Activated naive CD8-positive, alpha-beta T cell treated with anti-CD3 and anti-CD28 coated beads, Interleukin-2, amount 50 U/mL, for 24 hours (primary cell): ENCODE measurements around the gene CALHM2.
A peak's percentile ranks its signal among the peaks of the same experiment; 100 is the strongest.

Experiments
- ATAC-seq: fragments of 150-1000 bp; cut with Tn5 transposase; one replicate; pipeline ENCODE4 v1.10.0; 2021
- DNase-seq: peaks from one replicate; pipeline ENCODE4 v3.0.0; 2021
- H3K27ac Mint-ChIP-seq: one replicate; pipeline ENCODE4 v1.8.0; 2021; ENCODE audit warnings: mild to moderate bottlenecking, mixed read lengths
- H3K27me3 Mint-ChIP-seq: one replicate; pipeline ENCODE4 v1.8.0; 2021; ENCODE audit warnings: mixed read lengths
- H3K36me3 Mint-ChIP-seq: one replicate; pipeline ENCODE4 v1.8.0; 2021; ENCODE audit warnings: low read depth, mixed read lengths
- H3K4me1 Mint-ChIP-seq: one replicate; pipeline ENCODE4 v1.8.0; 2021; ENCODE audit warnings: mixed read lengths
- H3K4me3 Mint-ChIP-seq: one replicate; pipeline ENCODE4 v1.8.0; 2021; ENCODE audit warnings: mild to moderate bottlenecking, moderate library complexity, mixed read lengths
- H3K9me3 Mint-ChIP-seq: one replicate; pipeline ENCODE4 v1.8.0; 2021; ENCODE audit warnings: mixed read lengths

The CALHM2 gene

DNA sequence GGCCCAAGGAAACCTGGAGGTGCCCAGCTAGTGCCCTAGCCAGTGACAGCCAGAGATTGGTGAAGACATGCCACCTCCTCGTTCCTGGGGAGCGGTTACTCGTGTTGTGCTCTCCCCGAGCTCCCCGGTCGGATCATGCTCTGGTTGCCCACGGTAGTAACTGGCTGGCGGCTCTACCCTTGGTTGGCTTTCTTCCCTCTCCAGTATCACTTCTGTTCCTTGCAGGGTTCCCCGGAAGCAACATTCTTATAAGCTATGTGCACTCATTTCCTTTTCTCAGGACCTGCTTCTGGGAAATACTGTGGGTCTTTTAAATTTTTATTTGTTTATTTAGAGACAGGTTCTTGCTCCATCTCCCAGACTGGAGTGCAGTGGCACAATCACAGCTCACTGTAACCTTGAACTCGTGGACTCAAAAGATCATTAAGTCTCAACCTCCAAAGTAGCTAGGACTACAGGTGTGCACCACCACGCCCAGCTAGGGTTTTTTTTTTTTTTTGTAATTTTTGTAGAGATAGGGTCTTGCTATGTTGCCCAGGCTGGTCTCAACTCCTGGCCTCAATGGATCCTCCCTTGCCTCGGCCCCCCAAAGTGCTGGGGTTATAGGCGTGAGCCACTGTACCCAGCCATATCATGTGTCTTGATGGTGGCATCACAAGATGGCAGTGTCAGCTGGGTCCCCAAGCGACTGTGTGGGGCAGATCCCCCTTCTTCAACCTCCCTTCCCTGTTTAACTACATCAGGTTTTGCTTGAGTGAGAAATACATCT, 13.4 kb upstream of the CALHM2 start:
- Mint-ChIP-seq H3K36me3 (peaks cover 2% of the 10 kb centered on the region), H3K27ac (no peak overlapping the region), H3K4me1 (peaks cover 8% of the 10 kb centered on the region), H3K9me3 (no peaks in the 10 kb centered on the region), H3K4me3 (no peak overlapping the region), H3K27me3 (peaks cover 2% of the 10 kb centered on the region)
- ATAC-seq, result no peak
- no peak for DNase-seq

DNA sequence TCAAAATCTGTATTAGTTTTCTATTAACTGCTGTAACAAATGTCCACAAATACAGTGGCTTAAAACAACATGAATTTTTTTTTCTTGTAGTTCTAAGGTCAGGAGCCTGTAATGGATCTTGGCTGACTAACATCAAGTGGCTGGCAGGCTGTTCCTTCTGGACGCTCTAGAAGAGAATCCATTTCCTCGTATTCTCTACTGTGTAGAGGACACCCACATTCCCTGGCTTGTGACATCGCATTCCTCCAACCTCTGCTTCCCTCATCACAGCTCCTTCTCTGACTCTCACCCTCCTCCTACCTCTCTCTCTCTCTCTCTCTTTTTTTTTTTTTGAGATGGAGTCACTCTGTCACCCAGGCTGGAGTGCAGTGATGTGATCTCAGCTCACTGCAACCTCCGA, 11.3 kb upstream of the CALHM2 start:
- Mint-ChIP-seq H3K27me3 (no peaks in the 10 kb centered on the region), H3K27ac (no peak overlapping the region), H3K4me3 (no peak overlapping the region), H3K36me3 (no peaks in the 10 kb centered on the region), H3K4me1 (peaks cover 10% of the 10 kb centered on the region), H3K9me3 (no peaks in the 10 kb centered on the region)
- DNase-seq (no peak), ATAC-seq (no peak)

DNA sequence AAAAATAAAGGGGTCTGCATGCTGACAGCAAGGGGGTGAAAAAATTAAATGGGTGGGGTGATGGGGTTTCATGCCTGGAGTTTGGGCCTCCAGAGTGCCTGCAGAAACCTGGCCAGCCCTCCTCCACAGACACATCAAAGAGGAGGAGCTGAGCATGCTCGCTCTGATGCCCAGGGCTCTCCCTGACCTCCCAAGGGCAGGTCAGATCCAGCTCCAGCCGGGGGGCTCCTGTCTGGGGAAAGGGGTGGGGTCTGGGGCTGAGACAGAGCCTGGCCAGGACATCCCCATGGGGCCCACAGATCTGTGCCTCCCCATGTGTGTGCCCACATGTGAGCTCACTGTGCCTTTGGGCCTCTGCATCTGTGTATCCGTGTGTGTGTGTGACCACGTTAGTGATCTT, 7.4 kb upstream of the CALHM2 start:
- Mint-ChIP-seq H3K4me1 (peaks cover 5% of the 10 kb centered on the region), H3K4me3 (no peak overlapping the region)

DNA sequence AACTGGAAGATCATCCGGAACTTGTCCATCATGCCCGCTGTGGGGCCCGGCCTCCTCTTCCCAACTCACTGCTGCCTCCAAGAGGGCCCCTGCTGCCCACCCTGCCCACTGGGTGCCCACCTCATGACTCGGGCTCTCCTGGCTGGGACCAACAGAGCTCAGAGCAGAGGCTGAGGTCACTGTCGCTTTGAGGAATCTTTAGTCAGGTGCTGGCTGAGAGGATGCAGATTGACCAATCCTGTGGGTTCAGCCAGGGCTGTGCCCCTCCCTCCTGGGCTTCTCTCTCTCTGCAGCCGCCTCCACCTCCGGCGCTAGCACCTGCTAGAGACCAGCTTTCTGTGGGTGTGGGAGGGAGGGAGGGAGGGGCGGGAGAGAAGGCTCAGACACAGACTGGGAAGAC, 6.5 kb upstream of the CALHM2 start, which contains the start of gene CALHM1:
Gene CALHM1 (minus strand): TSS at position 181 of the 400 bp plus-strand sequence. CDS start 149 bp downstream, at position 32.
- Mint-ChIP-seq H3K4me3 (no peak within 1 kb of the TSS), H3K27me3 (no peaks in the 10 kb centered on the region), H3K9me3 (no peaks in the 10 kb centered on the region), H3K27ac (no peak within 1 kb of the TSS), H3K36me3 (no peaks in the 10 kb centered on the region), H3K4me1 (peaks cover 5% of the 10 kb centered on the region)
- no peak for DNase-seq
- peak; percentile 30 for ATAC-seq

More for the DNA sequence above, 7.4 kb upstream of the CALHM2 start:
- H3K27me3 Mint-ChIP-seq, result no peaks in the 10 kb centered on the region
- no peak for ATAC-seq
- no peak overlapping the region for H3K27ac Mint-ChIP-seq
- H3K36me3 Mint-ChIP-seq, result no peaks in the 10 kb centered on the region
- H3K9me3 Mint-ChIP-seq, result no peaks in the 10 kb centered on the region
- DNase-seq, result no peak

DNA sequence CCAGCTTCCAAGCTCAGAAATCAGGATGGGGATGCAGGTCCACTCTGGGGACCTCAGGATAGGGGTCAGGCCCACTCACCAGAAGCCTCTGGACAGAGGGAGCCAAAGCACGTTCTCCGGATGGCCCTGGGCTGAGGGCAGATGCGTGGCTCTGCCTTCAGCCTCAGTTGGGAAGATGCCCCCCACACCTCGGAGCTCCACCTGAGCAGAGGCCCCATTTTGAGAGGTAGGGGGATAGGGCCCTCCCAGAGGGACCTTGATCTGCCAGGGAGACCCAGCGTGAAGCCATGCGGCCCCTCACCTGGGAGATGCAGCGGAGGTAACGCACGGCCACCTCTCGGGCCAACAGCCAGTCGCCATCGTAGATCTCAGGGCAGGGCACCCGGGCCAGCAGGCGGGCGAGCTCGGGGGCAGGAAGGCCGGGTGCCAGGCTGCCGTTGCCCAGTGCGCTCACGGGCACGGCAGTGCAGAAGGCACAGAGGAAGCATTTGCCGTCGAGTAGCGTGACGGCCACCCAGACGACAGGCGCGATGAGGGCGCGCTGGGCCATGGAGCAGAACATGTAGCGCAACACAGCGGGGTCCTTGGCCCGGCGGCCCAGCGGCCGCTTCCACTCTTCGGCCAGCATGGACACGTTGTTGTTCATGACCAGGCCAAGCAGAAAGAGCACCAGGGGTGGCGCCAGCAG, 5.9 kb upstream of the CALHM2 start:
- no peak for DNase-seq
- Mint-ChIP-seq H3K4me1 (peaks cover 8% of the 10 kb centered on the region), H3K9me3 (no peaks in the 10 kb centered on the region), H3K27ac (no peak overlapping the region), H3K4me3 (no peak overlapping the region), H3K36me3 (no peaks in the 10 kb centered on the region), H3K27me3 (no peaks in the 10 kb centered on the region)
- ATAC-seq, result no peak

DNA sequence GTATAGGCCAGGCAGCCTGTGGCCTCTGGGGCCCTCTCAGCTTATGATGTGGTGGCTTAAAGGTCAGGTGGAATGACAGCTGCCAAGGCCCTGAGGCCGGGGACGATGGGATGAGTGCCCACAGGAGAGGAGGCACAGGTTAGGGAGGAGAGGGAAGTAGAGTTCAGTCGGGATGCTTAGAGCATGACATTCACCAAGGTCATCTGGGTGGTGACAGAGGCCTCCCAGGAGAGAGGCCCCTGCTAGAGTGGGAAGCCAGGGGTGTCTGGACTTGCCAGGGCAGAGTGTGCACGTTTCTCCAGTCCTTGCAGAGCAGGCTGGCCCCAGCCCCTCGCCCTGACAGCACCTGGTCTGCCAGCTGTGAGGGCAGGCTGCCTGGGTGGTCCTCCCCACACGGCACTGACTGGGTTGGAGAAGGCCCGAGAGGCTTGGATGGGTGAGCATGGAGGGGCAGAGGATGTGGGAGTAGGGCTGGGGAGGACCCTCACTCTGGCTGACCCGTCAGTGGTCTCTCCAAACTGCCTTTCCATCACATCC, 5.1 kb upstream of the CALHM2 start:
- H3K27me3 Mint-ChIP-seq, result no peaks in the 10 kb centered on the region
- H3K4me3 Mint-ChIP-seq, result no peak overlapping the region
- no peak for ATAC-seq
- H3K9me3 Mint-ChIP-seq, result no peaks in the 10 kb centered on the region
- no peak for DNase-seq
- peak overlapping the region; percentile 42 for H3K27ac Mint-ChIP-seq
- H3K36me3 Mint-ChIP-seq, result no peaks in the 10 kb centered on the region
- peaks cover 10% of the 10 kb centered on the region for H3K4me1 Mint-ChIP-seq

DNA sequence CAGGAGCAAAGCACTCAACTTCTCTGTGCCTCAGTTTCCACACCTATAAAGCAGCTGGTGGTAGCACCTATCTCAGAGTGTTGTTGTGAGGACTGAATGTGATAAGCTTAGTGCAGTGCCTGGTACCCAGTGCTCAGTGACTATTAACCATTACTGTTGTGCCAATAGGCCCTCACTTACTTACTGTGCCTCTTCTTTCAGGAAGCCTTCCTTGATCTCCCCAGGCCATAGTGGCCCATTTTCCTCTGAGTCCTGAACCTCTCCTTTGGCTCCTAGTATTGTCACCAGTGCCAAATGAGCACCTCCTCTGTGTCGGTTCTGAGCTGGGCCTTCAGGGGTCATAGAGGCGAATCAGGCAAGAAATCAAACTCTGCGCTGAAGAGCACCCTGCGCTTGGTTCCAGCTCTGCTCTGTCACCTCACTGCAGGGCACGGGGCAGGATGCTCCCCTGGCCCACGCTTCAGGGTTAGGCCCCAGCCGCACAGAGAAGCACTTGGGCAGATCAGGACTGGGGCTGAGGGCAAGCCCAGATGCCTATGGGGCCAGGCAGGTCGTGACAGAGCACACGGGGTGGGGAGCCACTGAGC, 4.0 kb upstream of the CALHM2 start:
- H3K36me3 Mint-ChIP-seq, result no peaks in the 10 kb centered on the region
- H3K4me3 Mint-ChIP-seq, result no peak overlapping the region
- H3K27me3 Mint-ChIP-seq, result no peaks in the 10 kb centered on the region
- ATAC-seq, result no peak
- no peaks in the 10 kb centered on the region for H3K9me3 Mint-ChIP-seq
- H3K27ac Mint-ChIP-seq, result no peak overlapping the region
- H3K4me1 Mint-ChIP-seq, result peaks cover 15% of the 10 kb centered on the region
- DNase-seq, result no peak

DNA sequence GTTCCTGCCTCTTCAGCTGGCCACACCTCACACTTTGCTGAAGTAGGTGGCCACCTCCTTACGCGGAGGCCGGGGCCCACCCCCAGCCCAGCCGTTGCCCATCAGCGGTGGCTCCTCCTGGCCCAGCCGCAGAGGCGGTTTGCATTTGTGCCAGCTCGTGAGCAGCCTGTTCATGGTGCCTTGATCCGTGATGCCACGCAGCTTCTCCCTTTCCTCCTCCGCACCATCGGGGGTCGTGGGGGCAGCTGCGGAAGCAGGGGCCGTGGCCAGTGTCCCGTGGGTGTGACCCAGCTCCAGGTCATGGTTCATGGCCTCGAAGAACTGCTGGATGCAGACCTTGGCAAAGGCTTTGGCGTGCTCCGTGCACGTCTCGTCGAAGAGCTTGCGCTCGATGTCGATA, 3.1 kb upstream of the CALHM2 start:
- no peak overlapping the region for H3K4me3 Mint-ChIP-seq
- H3K4me1 Mint-ChIP-seq, result peaks cover 23% of the 10 kb centered on the region
- H3K27me3 Mint-ChIP-seq, result no peaks in the 10 kb centered on the region
- H3K27ac Mint-ChIP-seq, result no peak overlapping the region
- no peak for ATAC-seq
- H3K9me3 Mint-ChIP-seq, result no peaks in the 10 kb centered on the region
- no peaks in the 10 kb centered on the region for H3K36me3 Mint-ChIP-seq
- no peak for DNase-seq

DNA sequence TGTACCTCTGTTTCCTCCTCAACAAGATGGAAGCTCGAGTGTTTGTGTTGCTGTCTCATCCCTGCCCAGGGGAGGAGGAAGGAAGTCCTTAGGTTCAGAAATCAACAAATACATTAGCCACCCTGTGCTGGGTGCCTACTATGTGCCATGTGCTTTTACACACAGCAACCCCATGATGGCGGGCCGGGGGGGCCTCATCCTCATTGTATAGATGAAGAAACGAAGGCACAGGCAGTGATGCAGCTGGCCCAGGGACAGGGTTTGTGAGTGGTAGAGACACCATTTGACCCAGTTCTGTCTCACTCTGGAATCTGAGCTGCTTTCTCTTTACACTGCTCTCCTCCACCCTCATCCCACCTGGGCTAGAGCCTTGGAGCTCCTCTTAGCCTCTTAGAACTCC, 1.9 kb upstream of the CALHM2 start:
- peaks cover 29% of the 10 kb centered on the region for H3K4me1 Mint-ChIP-seq
- H3K9me3 Mint-ChIP-seq, result no peaks in the 10 kb centered on the region
- DNase-seq (no peak), ATAC-seq (no peak)
- H3K4me3 Mint-ChIP-seq, result no peak overlapping the region
- H3K27ac Mint-ChIP-seq, result no peak overlapping the region
- H3K27me3 Mint-ChIP-seq, result no peaks in the 10 kb centered on the region
- H3K36me3 Mint-ChIP-seq, result no peaks in the 10 kb centered on the region

DNA sequence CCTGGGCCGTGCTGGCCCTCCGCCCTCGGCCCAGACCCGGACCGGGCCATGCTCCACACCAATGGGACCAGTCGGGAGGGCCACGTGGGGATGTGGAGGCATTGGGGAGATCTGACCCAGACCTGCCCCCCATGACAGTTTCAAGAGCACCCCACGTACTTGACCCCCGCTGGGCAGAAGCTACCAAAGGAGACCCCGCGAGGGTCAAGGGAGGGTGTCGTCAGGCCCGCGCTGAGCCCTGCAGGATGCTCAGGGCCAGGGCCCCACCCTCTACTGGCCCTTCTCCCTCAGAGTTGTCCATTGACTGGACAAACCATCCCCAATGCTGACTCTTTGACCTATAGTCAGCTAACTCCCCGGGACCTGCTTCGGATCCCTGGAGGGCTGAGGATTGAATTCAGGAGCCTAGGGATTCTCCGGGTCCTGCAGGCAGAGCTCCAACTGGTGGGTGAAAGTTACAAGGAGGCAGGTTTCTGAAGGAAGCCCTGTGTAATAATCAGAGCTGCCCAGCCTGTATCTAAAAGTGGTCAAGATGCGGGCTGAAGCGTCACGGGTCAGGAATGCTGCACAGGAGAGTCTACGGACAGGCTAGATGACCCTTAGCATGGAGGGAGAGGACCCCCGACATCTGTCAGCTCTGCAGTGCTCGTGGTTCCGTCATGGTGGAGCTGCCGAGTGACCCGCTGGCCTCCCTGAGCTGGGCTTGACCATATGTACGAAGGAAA, 498 bp upstream of the CALHM2 start:
- DNase-seq (no peak), ATAC-seq (no peak)
- H3K27me3 Mint-ChIP-seq, result no peaks in the 10 kb centered on the region
- no peaks in the 10 kb centered on the region for H3K9me3 Mint-ChIP-seq
- peak overlapping the region; percentile 42 for H3K27ac Mint-ChIP-seq
- H3K4me3 Mint-ChIP-seq, result peak overlapping the region; percentile 77
- H3K36me3 Mint-ChIP-seq, result peaks cover 8% of the 10 kb centered on the region
- peaks cover 34% of the 10 kb centered on the region for H3K4me1 Mint-ChIP-seq

DNA sequence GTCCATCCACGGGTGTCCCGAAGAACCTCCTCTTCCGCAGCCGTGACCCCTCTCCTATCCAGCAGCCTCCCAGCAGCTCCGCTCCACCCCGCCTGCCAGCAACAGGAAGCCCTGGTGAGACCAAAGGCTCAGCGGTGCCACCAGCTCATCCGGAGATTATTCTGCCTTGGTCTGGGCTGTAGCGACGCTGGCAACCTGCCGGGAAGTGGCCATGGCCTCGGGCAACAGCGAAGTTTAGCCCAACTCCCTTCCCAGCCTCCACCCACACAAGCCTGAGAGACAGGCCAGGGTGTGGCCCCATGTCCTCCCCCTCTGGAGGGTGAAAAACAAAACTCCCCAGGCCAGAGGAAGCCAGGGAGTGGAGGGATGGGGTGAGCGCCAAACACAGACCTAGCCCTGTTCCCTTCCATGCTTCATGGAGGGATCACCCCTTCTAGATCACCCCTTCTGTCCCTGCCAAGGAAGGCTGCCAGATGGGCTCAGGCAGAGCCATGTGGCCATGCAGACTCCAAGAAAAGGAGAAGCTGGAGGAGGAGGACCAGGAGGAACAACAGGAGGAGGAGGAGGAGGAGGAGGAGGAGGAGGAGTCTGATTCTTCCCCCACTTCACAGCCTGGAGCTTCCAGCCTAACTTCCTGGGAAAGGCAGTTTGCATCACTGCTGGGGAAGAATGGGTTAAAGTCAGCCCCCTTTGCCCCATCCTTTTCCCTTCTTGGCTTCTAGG, 918 bp downstream of the CALHM2 start:
- Mint-ChIP-seq H3K27ac (peak overlapping the region; percentile 51), H3K9me3 (no peaks in the 10 kb centered on the region), H3K4me3 (peak overlapping the region; percentile 77), H3K4me1 (peaks cover 34% of the 10 kb centered on the region), H3K36me3 (peaks cover 14% of the 10 kb centered on the region), H3K27me3 (no peaks in the 10 kb centered on the region)
- DNase-seq, result peak; percentile 43
- ATAC-seq, result peak; percentile 60

DNA sequence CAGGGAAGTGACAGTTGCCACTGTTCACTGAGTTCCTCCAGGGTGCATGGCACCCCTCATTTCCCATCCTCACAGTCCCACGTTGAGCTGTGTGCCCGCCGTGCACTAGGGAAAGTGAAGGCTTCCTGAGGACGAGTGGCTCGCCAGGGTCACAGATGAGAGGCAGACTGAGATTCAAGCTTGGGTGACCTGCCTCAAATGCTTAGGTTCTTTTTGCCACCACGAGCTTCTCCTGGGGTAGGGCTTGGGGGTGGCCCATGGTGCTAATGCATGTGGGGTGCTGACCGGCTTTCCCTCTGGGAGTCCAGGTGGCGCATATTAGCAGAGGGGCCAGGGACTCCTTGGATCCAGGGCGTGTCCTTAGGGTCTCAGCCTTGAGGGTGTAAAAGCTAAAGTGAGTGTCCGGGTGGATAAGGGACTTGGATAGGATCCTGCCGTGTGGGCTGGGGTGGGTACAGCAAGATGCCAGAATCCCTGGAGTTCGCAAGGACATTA, 1.9 kb downstream of the CALHM2 start:
- no peaks in the 10 kb centered on the region for H3K27me3 Mint-ChIP-seq
- H3K36me3 Mint-ChIP-seq, result peaks cover 21% of the 10 kb centered on the region
- no peaks in the 10 kb centered on the region for H3K9me3 Mint-ChIP-seq
- no peak for ATAC-seq
- no peak for DNase-seq
- peaks cover 34% of the 10 kb centered on the region for H3K4me1 Mint-ChIP-seq
- H3K27ac Mint-ChIP-seq, result peak overlapping the region; percentile 51
- H3K4me3 Mint-ChIP-seq, result peak overlapping the region; percentile 77

DNA sequence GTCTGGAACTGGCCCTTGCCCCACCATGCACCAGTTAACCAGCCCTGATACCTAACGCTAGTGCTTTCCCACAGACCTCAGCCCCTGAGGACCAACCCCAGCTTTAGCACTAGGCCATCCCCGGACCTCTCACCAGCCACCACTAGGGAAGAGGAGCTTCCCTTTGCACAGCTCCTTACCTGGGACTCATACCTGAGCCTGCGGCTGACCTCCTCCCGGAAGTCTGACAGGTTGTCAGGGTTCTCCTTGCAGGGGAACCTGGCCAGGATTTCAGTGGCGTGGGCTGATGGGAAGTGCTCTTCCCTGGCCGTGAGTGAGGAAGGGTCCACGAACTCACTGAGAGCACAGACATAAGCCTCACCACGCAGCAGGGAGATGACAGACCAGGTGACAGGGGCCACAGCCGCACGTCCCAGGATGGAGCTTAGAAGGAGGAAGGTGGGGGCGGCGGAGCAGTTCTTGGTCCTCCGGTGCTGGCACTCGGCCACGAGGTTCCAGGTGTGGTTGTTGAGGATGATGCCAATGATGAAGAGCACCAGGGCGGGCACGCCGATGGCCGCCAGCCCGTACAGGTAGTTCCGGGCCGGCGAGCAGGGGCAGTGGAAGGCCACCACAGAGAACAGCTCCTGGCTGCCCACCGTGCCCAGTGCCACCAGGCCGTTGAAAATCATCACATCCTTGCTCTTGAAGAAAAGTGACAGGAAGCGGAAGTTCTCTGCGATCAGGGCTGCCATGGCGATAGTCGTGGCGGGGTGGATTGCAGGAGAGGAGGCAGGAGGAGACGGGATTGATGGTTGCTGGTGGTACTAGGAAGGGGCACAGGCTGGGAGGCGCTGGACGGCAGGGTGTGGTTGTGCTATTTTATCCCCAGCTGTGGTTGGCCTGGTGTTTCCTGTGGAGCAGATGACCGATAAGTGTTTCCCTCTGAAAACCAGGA, 2.7 kb downstream of the CALHM2 start:
- Mint-ChIP-seq H3K27me3 (no peaks in the 10 kb centered on the region), H3K4me3 (no peak overlapping the region), H3K27ac (peak overlapping the region; percentile 49), H3K9me3 (no peaks in the 10 kb centered on the region), H3K4me1 (peaks cover 34% of the 10 kb centered on the region), H3K36me3 (peaks cover 27% of the 10 kb centered on the region)
- ATAC-seq (no peak), DNase-seq (no peak)
